GM18867 (cell line): ENCODE data around the gene CCDC57.

Experiments
- ATAC-seq: cut with Tn5 transposase; IDR thresholded peaks from one replicate; pipeline ENCODE4 v1.9.1; 2021; ENCODE audit warnings: mild to moderate bottlenecking, moderate library complexity; ENCODE audit not compliant: unreplicated experiment

Gene CCDC57

DNA sequence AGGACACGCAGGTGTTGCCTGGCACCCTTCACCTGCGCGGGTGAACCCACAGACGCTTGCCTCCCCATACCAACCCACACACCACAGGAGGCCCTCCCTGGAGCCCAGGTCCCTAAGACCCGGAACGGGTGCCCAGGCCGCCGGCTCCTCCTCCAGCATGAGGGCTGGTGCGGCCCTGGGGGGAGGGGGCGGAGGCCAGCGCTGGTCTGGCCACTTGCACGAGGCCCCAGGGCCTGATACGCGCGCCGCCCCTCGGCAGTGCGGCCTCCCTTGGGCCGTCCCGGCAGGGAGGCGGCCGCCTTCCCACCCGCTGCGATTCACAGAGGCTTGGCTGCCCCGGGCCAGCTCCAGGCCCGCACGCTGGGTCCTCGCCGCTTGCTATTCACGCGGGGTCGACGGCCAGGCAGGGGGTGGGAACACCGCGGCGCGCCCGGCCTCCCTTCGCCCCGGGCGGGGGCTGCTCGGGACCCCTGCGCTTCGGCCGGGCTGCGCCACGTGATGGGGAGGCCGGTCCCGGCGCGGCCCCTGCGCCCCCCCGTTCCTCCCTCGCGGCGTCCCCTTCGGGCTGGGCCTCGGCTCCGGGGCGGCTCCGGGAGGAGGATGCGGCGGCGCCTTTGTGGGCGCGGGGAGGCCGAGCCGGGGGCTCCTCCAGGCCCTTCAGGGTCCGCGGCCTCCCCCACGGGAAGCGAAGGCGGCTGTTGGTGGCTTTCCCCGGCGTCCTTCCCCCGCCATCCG is 115.3 kb downstream of the CCDC57 start:
- ATAC-seq, result peak; percentile 5

DNA sequence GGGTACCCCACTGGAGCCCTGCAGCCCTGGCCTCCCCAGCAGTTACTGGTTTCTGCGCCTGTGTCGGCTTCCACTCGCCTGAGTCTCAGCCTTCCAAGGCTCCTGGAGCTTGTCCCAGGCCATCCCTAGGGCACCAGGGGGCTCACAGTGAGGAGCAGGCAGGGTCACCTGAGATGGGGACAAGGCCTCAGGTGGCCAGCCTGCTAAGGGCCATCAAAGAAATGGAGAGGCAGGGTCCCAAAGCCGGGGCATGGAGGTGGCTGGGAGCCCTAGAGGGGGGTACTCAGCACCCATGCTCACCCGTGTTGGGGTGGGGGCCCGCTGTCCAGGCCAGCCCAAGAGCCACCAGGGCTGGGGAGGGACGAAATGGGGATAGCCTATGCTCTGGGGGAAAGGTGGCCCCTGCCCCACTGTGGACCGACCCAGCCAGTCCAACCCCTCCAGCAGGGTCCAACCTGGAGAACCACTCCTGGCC is 115.9 kb downstream of the CCDC57 start:
- no peak for ATAC-seq

DNA sequence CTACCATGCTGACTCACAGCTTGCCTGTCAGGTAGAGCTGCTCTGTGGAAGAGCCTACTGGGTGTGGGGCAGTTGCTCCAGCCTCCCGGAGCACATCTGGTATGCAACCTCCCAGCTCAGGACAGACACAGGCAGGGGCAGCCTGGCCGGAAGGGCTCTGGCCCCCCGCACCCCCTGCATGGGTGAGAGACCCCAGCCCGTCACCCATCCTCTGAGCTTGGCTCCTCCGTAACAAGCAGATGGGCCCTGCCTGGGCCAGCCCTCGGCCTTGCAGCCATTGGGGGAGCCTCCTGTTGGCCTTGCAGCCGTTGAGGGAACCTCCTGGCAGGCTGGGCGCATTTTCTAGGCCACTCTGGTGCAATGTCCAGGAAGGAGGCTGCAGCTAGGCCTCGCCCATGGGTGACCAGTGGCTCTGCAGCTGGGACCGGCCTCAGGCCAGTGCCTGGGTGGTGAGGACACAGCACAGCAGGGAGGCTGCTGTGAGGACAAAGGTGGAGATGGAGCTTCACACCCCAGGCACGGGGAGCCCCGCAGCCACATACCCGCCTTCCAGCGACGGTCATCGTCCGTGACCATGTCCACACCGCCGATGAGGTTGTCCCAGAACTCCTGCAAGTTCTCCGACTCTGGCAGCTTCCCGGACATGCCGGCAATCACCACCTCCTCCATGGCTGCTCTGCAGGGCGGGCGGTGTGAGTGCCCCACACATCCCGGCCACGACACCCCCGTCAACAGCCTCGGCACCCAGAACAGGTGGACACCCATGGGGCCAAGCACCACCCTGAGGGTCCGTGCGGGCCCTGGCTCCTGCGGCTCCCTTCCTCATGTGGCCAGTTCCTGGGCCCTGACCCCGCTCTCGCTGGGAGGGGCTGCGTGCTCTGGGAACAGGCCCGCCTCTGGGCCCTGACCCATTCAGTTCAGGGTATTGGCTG is 116.6 kb downstream of the CCDC57 start:
- no peak for ATAC-seq

DNA sequence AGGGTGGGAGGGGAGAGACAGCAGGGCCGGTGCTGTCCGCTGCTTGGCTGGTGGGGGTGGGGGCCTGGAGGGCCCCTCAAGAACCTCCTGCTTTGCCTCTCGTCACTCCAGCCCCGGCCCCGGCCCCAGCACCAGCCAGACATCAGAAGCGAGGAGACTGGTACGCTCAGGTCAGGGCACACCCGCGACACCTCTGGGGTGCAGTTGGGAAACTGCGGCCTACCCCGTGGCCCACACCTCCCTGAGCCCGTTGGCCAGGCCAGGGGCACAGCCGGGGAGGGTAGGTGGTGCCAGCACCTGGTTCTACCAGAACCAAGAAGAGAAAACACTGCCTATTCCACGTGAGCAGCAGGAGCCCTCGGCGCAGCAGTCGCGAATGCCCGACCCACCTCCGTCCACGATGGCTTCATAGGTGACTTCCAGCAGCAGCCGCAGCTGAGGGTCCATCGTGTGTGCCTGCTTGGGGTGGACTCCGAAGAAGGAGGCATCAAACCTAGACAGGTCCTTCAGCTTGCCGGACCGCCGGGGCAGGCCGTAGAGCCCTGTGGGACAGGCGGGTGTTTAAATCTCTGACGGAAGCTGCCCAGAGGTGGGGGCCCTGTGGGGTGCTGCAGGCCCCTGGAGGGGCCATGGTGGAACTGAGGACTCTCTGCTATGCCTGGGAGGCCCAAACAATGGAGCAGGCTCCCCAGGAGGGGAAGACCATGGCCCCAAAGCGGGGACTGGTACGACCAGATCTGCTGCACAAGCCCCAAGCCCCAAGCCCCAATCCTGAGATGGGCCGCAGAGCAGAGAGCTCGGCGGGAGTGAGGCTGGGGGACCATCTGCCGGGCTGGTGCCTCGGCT is 117.5 kb downstream of the CCDC57 start:
- ATAC-seq, result no peak

DNA sequence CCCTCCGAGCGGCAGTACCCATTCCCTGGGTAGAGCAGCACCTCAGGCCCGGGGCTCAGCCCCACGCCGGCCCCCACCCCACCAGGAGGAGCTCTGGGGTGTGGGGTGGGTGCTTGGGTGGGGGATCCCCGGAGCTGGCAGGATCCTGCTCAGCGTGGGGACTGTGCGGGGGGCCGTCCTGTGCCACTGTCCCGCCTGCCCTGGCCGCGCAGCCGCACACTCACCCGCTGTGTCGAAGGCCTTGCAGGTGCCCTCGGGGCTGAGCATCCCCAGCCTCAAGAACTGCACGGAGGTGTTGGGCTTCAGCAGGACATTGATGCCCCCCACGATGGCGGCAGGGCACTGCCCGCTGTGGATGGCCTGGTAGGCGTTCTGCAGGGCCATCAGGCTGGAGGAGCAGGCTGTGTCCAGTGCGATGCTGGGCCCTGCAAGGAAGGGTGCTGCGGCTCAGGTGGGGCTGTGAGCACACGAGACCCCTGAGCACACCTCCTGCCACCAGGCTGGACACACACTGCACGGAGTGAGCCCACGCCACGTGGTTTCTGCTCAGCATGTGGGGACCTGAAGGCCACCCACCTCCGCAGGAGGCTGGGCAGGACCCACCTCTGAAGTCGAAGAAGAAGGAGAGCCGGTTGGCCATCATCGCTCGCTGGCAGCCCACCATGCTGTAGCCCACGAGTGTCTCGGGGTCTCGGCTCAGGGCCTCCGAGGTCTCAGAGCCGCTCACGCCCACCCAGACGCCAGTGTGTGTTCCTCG is 119.5 kb downstream of the CCDC57 start:
- no peak for ATAC-seq

DNA sequence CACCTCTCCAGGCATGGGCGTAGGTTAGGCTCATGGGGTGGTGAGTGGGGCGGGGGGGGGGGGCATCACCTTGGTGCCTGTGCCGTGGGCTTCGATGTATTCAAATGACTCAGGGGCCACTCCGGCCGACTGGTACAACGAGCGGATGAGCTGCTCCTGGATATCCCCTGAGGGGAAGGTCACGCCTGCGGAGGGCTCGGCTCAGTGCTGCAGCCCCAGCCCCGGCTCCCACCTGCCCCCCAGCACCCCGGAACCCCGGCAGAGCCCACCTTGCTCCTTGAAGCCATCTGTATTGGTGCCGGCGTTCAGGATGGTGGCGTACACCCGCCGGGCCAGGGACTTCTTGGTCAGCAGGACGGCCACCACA is 120.0 kb downstream of the CCDC57 start:
- ATAC-seq, result no peak

DNA sequence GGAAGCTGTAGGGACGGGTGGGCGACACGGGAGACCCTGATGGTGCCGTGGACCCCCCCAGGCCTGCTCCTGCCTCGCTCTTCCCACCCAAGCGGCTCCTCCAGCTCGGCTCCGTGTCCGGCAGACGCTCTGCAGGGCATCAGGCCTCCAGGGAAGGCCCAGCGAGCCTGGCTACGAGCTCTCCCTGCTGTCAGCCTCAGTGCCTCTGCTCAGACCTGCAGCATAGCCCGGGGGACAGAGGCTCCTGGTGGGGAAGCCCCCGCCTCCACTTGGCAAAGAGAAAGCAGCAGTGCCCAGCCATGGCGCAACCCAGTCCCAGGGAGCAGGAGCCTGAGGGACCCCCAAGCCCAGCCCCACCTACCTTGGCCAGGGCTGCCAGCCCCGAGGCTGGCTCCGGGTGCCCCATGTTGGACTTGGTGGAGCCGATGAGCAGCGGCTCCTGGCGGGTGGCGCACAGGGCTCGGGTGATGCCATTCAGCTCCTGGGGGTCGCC is 120.5 kb downstream of the CCDC57 start:
- no peak for ATAC-seq

DNA sequence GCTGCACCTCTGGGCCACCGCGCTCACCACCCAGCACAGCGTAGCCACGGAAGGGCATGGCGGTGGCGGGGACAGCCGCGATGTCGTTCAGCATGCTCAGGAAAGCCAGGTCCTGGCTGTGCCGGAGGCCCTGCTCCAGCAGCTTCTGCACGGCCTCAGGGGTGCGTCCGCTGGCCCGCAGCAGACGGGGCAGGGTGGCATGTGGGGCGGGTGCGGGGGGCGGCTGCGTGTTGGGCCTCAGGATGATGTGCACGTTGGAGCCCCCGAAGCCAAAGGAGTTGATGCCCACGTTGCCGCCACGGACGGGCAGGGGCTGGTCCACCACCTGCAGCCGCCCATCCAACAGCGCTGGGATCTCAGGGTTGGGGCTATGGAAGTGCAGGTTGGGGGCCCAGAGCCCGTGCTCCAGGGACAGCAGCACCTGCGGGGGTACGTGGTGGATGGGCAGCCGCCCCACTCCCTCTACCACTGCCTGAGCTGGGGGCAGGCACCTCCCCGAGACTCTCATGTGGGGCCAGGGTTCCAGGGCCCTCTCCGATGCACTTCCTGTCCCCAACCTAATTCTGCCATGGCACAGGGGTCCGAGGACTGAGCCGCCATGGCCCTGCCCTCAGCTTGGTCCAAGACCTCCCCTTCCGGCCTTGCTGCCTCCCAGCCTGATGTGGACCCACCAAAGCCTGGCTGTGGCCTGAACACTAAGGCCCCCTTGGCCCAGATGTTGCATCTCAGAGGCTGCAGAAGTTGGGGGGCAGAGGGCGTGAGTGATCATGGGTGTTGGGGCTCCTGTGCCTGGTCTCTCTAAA is 121.2 kb downstream of the CCDC57 start:
- ATAC-seq, result no peak

DNA sequence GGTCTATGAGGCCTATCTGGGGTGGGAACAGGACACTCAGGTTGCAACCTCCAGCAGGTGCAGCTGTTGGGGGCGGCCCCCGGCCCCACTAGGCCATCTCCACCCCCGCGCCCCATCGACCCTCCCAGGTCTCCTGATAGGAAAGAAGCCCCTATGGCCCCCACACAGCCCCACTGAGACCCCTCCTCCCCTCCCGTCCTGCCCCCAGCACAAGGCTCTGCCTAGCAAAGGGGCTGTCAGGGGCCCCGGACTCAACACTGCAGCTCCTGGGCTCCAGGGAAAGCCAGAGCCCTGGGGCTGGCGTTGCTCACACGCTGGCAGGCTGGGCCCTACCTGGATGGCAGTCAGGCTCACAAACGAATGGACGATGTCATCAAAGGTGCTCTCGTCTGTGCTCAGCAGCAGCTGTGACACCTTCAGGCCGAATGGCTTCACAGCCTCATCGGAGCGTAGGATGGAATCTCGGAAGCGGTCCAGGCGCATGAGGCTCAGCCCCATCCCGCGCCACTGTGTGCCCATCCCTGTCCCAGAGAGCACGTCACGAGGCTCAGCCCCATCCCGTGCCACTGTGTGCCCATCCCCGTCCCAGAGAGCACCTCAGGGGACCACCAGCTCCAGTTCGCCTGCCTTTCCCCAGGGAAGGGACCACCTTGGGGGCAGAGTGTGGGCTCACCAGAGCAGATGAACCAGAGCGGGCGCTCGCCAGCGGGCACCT is 121.9 kb downstream of the CCDC57 start:
- no peak for ATAC-seq

DNA sequence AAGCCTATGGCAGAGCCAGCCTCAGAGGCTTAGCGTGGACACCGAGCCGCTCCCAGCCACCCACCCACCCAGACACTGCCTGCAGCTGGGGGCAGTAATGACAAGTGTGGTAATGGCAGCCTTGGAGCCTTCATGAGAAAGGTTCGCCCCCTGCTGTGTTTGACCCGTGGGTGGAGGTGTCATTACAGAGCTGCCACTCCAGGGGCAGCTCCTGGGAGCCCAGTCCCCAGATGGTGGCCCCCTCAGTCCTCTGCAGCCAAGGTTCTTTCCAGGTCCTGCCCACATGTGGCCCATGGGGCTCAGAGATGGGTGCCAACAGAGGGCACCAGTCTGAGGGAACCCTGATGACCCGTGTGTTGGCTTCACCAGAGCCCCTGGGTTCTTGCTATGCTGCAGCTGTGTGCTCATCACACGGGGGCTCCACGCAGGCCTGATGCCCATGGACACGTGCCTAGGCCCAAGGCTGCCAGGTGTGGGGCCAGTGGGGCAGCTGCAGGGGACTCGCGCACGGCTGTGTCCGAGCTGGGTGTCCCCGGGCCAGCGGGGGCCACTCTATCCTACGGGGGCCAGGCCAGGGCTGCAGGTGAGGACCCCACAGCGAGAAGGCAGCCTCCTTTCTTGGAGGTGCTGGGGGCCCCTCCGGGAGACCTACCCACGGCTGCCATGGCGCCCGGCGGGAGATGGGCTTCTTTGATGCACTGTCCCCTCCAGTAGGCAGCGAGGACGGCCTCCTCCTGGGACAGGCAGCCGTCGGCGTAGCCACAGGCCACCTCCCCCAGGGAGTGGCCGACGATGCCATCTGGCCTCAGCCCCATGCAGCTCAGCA is 122.7 kb downstream of the CCDC57 start:
- ATAC-seq, result no peak

DNA sequence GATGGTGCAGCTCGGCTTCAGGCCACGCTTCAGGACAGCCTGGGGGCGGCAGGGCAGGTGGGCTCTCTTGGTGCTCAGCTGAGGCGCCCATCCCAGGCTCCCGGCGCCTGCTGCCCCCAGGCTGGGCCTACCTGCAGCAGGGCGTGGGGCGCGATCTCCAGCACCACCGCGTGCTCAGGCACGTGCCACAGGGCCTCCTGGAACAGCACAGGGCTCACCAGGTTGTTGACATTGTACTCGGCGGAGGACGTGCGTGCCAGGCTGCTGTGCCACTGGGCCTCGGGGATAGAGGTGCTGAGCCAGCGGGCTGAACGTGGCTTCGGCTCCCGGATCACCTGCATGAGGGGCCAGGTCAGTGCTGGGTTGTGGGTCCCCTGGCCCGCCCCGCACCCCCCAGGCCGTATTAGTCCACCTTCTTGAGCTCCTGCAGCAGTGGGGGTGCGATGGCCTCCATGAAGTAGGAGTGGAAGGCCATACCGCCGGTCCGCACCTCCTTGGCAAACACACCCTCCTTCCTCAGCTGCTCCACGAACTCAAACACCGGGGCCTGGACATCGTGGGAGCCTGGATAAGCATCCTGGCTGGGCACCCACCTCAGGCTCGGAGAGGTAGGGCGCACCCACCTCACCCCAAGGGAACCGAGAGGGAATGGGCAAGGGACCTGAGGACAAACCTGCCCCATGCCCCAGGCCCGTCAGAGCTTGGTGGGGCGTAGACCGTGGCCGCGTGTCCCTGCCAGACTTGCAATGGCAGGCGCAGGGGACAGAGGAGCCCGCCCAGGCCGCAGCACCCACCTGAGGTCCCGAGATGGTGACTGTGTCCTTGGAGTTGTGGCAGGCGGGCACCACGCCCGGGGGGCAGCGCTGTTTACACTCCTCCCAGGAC is 123.6 kb downstream of the CCDC57 start:
- ATAC-seq, result no peak

DNA sequence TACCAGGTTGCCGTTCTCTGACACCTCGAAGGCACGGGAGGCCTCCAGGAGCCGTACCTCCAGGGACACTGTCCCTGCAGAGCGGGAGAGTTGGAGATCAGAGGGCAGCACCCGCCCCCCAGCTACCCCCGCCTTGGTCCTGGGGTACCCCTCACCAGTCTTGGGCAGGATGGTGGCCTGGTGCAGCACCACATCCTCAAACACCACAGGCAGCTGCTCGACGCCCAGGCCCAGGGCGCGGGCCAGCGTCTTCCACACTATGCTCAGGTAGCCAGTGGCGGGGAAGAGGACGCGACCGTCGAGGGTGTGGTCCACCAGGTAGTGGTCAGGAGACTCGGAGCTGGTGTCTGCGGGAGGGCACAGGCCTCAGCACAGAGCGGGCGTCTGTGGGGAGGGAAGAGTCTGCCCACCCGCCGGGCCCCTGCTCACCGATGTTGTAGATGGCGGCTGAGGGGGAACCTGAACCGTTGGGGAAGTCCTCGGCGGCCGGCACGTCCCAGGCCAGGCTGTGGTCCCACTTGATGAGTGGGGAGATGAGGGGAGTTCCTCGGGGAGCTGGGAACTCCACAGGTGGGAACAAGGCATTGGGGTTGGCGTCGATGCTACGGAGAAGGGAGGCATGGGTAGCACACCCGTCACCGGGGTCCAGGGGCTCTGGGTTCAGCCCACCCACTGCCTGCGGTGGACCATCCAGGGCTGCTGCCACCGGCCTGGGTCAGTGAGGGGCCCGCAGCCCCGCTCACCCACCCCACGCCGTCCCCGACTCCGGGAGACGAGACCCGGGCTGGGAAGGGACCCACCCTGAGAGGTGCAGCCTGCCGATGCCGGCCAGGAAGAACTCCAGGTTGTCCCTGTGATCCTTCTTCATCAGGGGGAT is 124.4 kb downstream of the CCDC57 start:
- ATAC-seq, result no peak

DNA sequence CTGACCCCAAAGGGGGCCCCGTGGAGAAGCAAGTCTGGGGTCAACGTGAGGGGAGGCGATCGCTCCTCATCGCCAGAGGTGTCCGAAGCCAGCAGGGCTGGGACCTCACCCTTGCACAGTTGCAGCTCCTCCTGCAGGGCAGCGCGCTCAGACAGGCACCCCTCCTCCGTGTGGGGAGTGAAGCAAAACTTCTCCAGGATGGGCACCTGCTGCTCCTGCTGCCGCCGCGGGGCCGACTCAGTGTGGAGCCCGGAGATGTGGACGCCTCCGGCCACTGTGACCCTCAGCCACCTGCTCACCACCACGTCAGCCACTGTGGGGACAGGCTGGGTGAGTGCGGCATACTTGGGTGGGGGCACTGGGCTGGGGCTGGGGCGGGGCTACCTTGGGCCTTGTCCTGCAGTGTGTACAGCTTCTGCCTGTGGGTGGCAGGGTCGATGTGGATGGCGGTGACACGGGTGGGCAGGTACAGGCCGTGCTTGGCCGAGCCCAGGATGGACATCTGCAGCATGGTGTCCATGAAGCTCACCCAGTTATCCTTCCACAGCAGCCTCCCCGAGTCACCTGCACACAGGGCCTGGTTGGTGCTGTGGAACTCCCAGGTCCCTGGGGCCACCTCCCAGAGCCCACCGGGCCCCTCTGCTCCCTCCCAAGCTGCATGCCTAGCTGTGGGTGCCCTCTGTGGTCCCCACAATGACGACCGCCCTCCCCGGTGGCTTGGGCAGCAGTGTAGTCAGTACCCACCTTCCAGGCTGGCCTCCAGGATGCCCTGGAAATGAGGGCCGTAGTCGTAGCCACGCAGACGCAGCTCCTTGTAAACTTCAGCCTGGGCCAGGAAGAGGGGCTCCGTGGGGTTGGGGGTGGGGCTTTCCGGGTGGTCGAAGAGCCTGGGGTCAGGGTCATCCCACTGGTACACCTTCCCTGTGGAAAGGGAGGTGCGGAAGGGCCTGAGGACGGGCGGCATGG is 125.4 kb downstream of the CCDC57 start:
- no peak for ATAC-seq

DNA sequence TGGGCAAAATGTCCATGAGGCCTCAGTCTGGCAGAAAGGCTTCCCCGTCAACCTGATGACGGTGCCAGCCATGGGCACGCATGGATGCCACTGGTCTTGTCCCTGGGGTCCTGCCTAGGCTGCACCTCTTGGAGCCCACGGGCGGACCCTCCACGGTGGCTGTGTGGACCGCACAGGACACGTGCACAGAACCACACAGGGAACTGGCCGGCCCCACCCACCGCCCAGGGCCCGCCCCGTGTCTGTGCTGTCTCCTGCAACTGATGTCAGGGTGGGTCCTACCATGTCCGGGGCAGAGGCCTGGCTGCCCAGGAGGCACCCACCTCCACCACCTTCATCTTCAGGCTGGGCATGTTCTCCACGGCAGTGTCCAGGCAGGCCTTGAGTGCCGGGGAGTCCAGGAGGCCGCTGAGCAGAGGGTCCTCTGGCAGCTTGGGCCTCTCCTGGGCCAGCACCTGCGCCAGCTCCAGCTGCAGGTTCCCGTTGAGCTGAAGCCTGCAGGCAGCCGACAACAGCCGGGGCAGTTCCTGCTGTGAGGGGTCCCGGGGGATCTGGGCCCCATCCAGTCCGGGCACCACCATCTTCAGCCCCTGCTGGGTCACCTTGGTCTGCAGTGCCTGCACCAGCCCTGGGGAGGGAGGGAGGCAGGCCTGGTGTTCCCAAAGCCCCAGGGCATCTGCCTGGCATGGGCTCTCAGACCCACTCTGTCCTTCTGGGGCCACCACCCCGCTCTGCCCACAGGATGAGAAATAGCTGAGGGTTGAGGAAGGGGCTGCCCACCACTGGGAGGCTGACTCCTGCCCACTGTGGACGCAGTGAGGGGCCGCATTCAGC is 126.5 kb downstream of the CCDC57 start:
- no peak for ATAC-seq
